Measurements from ENCODE around the gene ENTPD7.

ENTPD7 gene

DNA sequence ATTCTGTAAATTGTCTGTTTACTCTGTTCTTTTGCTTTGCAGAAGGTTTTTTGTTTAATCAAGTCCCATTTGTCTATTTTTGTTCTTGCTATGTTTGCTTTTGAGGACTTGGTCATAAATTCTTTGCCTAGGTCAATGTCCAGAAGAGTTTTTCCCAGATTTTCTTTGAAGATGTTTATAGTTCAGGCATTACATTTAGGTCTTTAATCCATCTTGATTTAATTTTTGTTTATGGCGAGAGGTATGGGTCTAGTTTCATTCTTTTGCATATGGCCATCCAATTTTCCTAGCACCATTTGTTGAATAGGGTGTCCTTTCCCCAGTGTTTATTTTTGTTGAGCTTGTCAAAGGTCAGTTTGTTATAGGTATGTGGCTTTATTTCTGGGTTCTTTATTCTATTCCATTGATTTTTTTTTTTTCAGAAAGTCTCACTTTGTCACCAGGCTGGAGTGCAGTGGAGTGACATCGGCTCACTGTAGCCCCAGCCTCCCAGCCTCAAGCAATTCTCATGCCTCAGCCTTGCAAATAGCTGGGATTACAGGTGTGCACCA is 11.6 kb upstream of the ENTPD7 start:
- DNase-seq (ENCODE audit: low read depth in 1 of 2, low spot score in 1 of 2), result no peak

DNA sequence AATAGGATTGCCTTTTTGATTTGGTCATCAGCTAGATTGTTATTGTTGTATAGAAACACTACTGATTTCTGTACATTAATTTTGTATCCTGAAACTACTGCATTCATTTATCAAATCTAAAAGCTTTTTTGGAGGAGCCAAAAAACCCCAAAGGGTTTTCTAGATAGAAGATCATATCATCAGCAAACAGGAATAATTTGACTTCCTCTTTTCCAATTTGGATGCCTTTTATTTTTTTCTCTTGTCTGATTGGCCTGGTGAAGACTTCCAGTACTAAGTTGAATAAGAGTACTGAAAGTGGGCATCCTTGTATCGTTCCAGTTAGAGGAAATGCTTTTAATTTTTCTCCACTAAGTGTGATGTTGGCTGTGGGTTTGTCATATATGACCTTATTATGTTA is 10.6 kb upstream of the ENTPD7 start:
- DNase-seq (ENCODE audit: low read depth in 1 of 2, low spot score in 1 of 2), result no peak

DNA sequence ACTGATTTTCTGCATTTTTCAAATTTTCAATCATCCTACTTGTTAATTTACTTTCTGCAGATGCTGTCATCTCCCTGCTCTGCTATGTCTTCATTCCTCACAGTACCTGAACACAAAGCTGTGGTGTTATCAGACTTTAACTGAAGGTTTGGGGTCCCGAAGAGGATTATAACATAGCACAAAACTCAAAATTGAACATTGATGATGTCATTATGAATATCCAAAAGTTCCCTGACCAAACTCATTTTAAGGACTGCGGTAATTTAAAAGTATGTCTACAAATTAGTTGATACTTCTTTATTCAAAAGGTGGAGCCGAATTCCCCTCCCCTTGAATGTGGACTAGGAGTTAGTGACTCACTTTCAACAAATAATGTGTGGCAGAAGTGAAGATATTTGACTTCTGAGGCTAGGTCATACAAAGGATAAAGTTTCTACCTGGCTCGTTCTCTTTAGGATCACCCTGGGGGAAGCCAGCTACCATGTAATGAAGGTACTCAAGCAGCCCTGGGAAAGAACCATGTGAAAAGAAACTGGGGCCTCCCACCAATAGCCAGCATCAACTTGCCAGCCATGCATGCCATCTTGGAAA is 6.4 kb upstream of the ENTPD7 start:
- DNase-seq (ENCODE audit: low read depth in 1 of 2, low spot score in 1 of 2), result no peak

DNA sequence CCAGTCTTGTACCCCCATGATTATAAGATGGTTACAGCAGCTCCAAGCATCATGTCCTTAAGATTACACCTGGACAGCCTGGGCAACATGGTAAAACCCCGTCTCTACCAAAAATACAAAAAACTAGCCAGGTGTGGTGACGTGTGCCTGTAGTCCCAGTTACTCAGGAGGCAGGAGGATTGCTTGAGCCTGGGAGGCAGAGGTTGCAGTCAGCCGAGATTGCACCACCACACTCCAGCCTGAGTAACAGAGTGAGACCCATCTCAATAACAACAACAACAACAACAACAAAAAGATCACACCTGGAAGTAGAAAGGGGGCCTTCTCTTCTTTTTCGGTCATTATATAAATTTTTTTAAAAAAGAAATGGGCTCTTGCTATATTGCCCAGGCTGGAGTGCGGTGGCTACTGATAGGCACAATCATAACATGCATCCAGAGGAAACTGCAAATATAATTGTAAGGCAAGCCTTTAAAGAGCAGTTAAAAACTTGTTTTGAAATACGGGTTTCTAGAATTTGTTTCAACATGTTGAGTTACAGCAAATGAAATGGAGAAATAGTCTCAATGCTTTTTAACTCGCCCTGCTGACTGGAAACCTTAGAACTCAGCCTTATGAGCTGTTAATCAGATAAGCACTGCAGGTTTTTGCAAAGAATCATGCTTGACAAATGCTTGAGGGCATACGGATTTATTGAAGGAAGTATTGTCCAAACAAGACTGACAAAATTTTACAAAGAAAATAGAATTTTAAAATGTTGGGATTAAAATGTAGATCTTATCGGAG is 4.7 kb upstream of the ENTPD7 start:
- DNase-seq (ENCODE audit: low read depth in 1 of 2, low spot score in 1 of 2), result no peak

DNA sequence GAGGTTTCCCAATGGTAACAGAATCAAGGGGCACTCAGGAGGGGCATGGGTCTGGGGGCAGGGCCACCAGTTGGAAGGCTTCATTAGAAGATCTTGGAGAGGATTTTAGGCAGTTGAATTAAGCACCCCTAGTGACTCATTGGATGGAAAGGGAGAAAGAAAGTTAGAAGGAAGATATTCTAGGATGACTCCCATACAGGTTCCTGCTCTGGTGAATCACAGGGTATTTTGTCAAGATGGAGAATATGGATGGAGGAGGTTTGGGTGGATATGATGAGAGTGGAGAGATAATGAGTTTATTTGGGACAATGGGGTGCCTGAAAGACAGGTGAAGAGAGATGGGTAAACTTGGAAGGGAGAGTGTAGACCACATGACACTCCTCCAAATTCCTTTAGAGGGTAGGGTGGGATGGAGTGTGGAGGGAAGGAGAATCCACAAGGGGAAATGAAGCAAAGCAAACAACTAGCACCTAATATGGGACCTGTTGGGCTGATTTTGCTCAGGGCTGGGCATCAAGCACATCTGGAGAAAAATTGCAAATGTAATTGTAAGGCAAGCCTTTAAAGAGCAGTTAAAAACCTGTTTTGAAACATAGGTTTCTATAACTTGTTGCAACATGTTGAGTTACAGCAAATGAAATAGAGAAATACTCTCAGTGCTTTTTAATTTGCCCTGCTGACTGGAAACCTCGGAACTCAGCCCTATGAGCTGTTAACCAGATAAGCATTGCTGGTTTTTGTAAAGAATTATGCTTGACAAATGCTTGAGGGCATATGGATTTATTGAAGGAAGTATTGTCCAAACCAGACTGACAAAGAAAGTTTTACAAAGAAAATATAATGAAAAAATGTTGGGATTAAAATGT is 2.9 kb upstream of the ENTPD7 start:
- DNase-seq (ENCODE audit: low read depth in 1 of 2, low spot score in 1 of 2), result no peak

DNA sequence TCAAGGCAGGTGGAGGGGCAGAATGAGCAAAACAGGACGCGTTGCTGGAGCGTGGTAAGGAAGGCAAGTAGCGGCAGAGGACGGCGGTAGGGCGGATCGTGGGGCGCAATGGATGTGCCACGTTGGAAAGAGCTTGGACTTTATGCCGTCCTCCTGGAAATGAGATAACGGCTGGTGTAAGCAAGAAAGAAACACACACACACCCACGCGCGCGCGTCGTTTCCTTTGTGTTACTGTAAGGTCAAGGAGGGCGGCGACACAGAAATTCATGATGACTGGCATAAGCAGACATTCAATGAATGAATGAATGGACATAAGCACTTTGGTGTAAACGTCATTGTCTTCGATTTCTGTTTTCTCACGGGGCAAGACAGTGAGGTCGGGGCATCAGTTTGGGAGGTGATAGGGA is 683 bp upstream of the ENTPD7 start:
- peak; percentile 12 to 21 for DNase-seq (ENCODE audit: low read depth in 1 of 2, low spot score in 1 of 2)

DNA sequence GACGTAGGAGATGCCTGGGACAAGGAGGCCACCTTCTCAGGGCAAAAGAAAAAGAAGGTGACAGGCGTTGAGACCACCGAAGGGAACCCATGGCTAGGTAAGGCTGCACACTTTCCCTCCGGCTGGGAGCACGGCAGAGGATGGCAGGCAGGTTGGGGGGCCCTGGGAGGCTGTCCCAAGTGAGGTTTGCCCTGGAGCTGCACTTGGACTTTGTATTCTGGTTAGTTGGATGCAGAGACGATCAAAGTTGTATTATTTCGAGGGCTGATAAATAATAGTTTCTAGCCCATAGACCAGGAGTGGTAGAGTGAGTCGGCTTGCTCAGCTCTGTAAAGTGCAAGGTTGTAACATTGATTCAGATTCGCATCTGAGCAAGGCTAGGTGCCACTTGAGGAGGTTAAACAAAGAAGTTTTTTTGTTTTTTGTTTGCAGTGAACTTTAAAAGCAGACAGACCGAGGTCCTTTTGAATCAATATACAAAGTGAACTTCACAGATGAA is 608 bp downstream of the ENTPD7 start:
- no peak for DNase-seq (ENCODE audit: low read depth in 1 of 2, low spot score in 1 of 2)

DNA sequence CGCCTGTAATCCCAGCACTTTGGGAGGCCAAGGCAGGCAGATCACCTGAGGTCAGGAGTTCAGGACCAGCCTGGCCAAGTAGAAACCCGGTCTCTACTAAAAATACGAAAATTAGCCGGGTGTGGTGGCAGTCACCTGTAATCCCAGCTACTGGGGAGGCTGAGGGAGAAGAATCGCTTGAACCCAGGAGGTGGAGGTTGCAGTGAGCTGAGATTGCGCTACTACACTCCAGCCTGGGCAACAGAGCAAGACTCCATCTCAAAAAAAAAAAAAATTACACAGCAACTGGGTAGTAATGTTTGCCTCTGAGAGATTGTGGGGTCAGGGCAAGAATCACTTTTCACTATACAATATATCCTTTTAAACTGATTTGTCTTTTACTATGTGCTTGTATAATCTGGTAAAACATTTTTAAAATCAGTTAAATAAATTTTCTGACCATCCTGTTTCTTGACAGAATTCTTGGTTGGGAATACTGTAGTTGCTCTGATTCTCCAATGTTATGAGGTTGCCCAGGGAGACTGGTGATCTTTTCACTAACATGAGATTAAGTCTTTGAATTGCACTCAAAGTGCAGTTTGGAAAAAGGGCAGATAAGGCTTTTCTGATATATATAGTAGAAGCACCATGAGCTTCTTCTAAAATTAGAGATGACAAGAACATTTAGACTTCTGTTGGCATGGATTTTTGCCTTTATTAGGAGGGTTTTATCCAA is 1.5 kb downstream of the ENTPD7 start:
- no peak for DNase-seq (ENCODE audit: low read depth in 1 of 2, low spot score in 1 of 2)

DNA sequence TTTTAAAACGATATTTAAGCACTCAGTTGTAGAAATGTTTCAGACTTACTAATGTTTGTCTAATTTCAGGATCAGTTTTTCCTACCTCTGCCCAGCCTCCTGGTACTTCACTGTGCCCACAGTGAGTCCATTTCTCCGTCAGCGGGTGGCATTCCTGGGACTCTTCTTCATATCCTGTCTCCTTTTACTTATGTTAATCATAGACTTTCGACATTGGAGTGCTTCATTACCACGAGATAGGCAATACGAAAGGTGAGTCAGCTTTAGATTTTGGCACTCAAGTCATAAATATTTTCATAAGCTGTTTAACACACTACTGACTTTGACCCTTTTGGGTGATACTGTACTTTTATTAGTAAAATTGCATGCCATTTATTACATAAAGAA is 2.1 kb downstream of the ENTPD7 start:
- no peak for DNase-seq (ENCODE audit: low read depth in 1 of 2, low spot score in 1 of 2)

DNA sequence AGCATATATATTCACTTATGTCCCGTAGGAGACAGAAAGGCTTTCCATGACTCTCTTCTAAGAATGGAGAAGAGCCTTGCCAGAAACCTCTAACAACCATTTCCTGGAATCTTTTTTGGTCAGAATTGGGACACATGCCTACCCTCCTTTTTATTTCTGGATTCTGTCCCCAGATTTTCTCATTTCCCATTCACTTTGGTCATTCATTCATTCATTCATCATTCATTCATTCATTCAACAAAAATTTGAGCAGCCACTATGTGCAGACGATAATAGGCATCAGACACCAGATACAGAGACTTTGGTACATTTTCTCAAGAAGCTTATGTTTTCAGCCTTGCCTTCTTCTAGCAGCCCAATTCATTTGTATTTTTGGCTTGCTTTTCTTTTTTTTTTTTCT is 6.0 kb downstream of the ENTPD7 start:
- no peak for DNase-seq (ENCODE audit: low read depth in 1 of 2, low spot score in 1 of 2)

DNA sequence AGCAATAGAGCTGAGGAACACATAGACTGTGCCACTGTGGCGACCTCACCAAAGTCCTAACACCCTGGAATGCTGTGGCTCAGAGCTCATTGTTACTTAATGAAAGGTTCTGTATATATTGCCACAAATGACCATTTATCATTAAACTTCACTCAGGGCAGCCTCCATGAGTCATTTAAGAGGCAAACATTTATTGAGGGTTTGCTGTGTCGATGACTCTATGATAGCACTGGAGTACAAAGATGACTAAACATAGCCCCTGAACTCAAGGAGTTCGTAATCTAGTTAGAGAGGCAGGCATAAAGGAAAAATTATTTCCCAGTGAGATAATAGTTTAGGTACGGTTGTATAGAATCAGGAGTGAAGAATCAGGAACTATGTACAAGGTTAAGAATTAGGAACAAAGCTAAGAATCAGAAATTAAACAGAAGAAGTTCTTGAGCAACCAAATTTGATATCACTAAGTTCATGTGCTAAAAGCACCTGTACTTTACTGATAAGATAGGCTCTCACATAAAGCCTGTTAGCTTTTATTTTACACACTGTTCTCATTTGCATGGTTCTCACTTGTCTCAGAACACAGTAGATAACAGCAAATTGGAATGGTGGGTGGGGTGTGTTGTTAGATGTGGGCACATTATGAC is 7.9 kb downstream of the ENTPD7 start:
- no peak for DNase-seq (ENCODE audit: low read depth in 1 of 2, low spot score in 1 of 2)

DNA sequence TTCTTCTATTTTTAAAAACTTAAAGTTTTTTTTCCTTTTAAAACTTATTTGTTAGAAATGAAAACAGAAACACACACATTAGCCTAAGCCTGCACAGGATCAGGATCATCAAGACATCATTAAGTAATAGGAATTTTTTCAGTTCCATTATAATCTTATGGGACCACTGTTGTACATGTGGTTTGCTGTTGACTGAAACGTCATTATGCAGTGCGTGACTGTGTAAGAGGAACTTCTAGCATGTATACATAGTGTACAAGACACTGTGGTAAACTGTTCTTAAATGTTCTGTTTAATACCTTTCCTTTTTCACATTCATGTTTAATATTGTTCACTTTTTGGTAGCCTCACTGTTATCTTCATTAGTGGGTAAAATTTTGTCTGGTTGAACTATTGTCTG is 12.1 kb downstream of the ENTPD7 start:
- no peak for DNase-seq (ENCODE audit: low read depth in 1 of 2, low spot score in 1 of 2)

DNA sequence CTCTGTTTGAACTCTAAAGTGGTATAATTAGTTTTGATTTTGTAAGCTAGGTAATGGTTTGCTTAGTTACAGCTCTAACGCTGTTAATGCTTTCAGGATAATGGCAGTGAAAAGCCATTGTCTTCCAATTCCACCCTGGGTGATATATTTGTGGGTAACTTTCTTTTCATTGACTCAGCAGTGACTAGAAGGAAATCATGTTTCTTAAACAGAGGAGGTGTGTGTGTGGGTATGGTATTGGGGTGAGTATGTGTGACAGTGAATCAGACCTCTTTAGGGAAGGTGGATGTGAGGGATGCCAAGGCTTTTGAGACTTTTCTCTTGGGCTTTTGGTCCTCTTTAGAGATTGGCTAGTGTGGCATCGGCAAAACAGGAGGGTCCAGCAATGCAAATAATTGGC is 13.6 kb downstream of the ENTPD7 start:
- no peak for DNase-seq (ENCODE audit: low read depth in 1 of 2, low spot score in 1 of 2)

DNA sequence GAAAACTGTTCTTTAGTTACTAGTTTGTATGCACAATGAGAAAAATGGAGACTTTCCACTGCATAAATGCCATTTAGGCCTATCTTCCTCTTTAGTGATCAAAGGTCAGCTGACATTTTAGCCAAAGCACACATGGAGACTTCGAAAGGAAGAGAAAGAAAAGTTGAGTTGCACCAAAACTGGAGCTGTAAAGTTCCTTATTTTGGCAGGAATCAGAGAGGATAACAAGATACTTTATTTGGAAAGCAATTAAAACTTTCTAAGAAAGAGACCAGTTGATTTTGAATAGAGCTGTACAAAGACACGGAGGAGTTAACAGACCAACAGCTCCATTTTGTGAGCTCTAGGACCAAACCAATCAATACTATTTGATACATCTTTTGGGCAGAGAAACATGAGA is 14.2 kb downstream of the ENTPD7 start:
- DNase-seq (ENCODE audit: low read depth in 1 of 2, low spot score in 1 of 2), result no peak

DNA sequence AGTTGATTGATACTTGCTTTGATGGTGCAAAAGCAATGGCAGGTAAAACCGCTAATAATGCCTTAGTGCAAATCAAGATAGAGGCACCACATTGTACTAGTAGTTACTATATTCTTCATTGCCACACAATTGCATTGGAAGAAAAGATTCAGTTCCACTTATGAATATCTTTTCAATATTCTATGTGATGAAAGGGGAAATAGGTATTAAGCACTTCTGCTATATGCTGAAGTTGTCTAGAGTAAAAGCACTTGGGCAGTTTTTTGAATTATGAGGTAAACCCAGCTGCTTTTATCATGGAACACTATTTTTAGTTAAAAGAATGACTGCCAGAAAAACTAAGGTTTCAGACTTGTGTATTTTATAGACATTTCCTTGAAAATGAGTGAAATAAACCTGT is 15.5 kb downstream of the ENTPD7 start:
- no peak for DNase-seq (ENCODE audit: low read depth in 1 of 2, low spot score in 1 of 2)

DNA sequence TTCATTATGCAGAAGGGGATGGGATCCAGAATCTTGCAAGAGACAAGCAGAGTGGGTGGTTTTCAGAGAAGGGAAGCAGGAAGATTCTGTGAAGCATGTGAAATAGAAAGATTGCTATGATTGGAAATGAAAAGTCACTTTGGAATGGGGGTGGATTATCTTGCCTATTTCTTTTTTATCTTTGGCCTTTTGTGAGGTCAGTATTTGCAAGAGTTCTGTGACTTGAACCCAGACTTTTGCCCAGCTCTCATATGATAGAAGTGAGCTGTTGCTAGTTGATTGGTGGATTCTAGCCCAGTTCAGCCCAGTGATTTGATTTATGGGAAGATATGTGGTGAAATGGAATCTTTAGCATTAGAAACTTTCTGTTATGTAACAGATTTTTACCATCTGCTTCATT is 17.1 kb downstream of the ENTPD7 start:
- no peak for DNase-seq (ENCODE audit: low read depth in 1 of 2, low spot score in 1 of 2)

DNA sequence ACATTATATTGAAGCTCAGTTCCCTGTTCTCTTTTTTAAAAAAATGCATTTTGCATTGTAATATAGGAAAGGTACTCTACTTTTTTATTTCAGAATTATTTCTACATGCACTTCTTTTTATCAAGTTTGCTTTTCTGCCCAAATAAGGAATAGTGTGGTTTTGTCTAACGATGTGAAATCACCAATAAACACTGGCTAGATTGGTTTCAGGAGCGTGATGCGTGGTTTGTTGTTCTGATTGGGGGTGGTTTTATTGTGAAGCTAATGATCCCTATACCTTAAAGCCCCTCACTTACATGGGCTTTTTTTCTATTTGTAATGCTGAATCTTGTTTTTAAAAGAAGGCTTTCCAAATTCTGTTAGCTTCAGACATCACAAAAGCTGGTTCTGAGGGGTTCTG is 17.6 kb downstream of the ENTPD7 start:
- no peak for DNase-seq (ENCODE audit: low read depth in 1 of 2, low spot score in 1 of 2)

DNA sequence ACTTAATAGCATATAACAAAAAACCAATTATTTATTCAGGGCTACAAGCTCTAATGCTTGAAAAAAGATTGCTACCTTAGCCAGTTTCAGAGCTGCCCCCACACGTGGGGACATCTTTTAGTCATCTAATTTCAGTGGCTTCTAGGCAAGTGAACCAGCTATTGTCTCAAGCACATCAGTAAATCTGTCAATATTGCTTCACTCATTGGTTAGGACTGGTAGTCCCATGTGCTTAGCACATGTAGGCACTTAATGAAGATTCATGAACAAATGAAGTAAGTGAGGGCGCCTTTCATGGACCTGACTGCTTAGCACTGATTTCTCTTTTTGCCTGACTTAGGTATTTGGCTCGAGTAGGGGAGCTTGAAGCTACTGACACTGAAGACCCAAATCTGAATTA is 19.6 kb downstream of the ENTPD7 start:
- DNase-seq (ENCODE audit: low read depth in 1 of 2, low spot score in 1 of 2), result no peak

DNA sequence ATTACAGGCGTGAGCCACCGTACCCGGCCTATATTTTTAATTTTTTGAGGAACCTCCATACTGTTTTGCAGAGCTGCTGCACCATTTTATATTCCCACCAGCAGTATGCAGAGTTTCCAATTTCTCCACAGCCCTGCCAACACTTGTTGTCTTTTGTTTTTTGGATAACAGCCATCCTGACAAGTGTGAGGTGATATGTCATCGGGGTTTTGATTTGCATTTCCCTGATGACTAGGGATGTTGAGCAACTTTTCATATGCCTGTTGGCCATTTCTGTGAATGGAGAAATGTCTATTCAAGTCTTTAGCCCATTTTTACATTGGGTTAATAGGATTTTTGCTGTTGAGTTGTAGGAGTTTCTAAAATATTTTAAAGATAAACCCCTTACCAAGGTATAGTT is 22.2 kb downstream of the ENTPD7 start:
- no peak for DNase-seq (ENCODE audit: low read depth in 1 of 2, low spot score in 1 of 2)

DNA sequence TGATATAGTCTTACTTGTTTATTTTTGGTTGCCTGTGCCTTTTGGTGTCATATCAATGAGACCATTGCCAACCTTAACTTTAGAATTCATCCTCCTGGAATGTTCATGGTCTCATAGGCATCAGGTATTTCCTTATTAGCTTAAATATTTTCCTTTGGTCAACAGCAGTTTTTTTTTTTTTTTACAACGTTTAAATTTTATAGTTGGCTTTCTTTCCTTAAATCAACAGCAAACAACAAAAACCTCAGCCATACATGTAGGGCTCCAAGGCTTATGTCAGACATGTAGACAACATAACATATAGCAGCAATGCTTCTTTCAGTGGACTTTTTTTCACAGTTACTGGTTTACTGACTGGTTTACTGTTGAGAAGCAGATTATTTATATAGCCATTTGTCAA is 22.7 kb downstream of the ENTPD7 start:
- DNase-seq (ENCODE audit: low read depth in 1 of 2, low spot score in 1 of 2), result no peak

DNA sequence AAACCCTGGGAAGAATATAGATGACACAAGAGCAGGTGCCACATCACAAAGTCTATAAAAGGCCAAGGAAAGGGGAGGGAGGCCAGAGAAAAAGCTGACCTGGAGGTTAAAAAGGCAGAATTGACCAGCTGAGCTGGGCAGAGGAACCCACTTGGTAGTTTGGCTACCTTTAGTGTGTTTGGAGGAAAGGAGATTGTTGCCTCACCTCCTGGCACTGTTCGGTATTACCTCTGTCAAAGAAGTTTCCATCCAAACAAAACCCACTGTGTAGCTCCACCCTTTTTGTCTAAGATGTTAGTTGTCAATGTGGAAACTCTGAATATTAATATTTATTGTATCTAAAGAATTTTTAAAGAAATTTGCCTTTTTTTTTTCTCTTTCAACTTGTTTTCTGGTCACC is 23.4 kb downstream of the ENTPD7 start:
- DNase-seq (ENCODE audit: low read depth in 1 of 2, low spot score in 1 of 2), result no peak
